HG03064 (cell line): ENCODE data around the gene TCERG1L.

Source experiments
- ATAC-seq: cut with Tn5 transposase; IDR thresholded peaks from one replicate; pipeline ENCODE4 v1.9.1; 2021; ENCODE audit warnings: low read depth; ENCODE audit not compliant: unreplicated experiment

Gene TCERG1L

GRCh38 chr10:131211965-131212619 is 99.4 kb downstream of the TCERG1L start:
- no peak for ATAC-seq

- no peak for ATAC-seq
Measured at GRCh38 chr10:131211559-131211958, 100.0 kb downstream of the TCERG1L start.

- ATAC-seq, result no peak
Measured at GRCh38 chr10:131211146-131211545, 100.4 kb downstream of the TCERG1L start.

- no peak for ATAC-seq
Measured at GRCh38 chr10:131210181-131210580, 101.3 kb downstream of the TCERG1L start.

GRCh38 chr10:131207584-131208532 is 103.7 kb downstream of the TCERG1L start:
- ATAC-seq, result no peak

GRCh38 chr10:131207176-131207575 is 104.3 kb downstream of the TCERG1L start:
- ATAC-seq, result no peak

GRCh38 chr10:131206111-131206995 is 105.2 kb downstream of the TCERG1L start:
- no peak for ATAC-seq

GRCh38 chr10:131205556-131205955 is 106.0 kb downstream of the TCERG1L start:
- no peak for ATAC-seq

- ATAC-seq, result no peak
Measured at GRCh38 chr10:131204406-131205152, 106.9 kb downstream of the TCERG1L start.

- ATAC-seq, result no peak
Measured at GRCh38 chr10:131203456-131204357, 107.8 kb downstream of the TCERG1L start.

GRCh38 chr10:131202990-131203389 is 108.5 kb downstream of the TCERG1L start:
- ATAC-seq, result no peak

- ATAC-seq, result no peak
Measured at GRCh38 chr10:131201741-131202515, 109.6 kb downstream of the TCERG1L start.

- ATAC-seq, result no peak
Measured at GRCh38 chr10:131200856-131201470, 110.6 kb downstream of the TCERG1L start.

- no peak for ATAC-seq
Measured at GRCh38 chr10:131199646-131200045, 111.9 kb downstream of the TCERG1L start.

- ATAC-seq, result no peak
Measured at GRCh38 chr10:131198843-131199242, 112.7 kb downstream of the TCERG1L start.

GRCh38 chr10:131198401-131198800 is 113.1 kb downstream of the TCERG1L start:
- no peak for ATAC-seq

- no peak for ATAC-seq
Measured at GRCh38 chr10:131196176-131196885, 115.2 kb downstream of the TCERG1L start.
